Fibroblast of upper back skin (primary cell): Measurements from ENCODE around the gene DUS1L.

Source experiments
- DNase-seq: peaks from one replicate; pipeline ENCODE4 v3.0.0-alpha.2; 2013

DUS1L gene

DNA sequence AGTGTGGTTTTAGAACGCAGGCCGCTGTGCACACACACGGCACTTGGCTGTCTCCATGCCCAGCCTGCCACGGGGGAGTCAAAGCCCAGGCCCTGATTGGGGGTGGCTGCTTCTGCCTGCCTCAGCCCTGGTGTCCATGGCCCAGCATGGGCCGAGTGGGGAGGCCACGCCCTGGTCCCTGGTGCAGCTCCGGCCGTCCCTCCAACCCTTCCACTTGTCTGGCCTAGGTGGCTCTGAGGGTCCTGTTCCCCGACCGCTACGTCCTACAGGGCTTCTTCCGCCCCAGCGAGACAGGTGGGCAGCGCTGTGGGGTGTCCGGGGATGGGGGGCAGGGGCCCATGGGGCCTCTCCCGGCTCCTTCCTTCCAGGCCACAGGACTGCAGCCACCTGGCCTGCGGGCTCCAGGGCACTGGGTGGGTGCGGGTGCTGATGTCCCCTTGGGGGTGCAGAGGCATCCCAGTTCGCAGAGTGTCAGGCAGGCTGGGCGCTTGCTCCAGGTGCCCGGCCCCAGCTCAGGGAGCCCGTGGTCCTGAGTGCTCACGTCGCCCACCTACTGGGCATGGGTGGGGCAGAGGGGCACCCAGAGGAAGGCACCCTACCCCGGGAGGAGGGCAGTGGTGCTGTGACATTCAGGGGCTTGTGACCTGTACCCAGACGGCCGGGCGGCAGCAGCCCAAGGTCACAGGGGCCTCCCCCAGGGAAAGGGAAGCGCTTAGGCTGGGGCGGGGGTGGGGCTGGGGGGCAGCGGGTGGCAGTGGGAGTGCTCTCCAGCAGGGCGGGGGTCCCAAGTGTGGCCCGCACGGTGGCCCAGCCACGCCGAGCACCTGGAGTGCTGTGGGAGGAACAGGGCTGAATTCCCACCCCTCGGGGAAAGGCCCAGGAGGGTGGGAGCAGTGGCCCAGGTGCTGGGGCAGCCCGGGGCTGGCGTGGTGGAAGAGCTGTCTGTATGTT, 54.8 kb downstream of the DUS1L start:
- no peak for DNase-seq

DNA sequence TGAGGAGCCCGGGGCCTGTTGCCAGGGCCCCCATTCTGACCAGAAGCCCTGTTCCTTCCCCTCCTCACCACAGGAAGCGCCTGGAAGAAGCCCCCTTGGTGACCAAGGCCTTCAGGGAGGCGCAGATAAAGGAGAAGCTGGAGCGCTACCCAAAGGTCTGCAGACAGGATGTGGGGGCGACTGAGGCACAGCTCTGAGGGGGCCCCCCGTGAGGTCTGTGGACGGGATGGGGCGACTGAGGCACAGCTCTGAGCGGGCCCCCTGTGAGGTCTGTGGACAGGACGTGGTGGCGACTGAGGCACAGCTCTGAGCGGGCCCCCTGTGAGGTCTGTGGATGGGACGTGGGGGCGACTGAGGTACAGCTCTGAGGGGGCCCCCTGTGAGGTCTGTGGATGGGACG, 56.2 kb downstream of the DUS1L start:
- DNase-seq = no peak

DNA sequence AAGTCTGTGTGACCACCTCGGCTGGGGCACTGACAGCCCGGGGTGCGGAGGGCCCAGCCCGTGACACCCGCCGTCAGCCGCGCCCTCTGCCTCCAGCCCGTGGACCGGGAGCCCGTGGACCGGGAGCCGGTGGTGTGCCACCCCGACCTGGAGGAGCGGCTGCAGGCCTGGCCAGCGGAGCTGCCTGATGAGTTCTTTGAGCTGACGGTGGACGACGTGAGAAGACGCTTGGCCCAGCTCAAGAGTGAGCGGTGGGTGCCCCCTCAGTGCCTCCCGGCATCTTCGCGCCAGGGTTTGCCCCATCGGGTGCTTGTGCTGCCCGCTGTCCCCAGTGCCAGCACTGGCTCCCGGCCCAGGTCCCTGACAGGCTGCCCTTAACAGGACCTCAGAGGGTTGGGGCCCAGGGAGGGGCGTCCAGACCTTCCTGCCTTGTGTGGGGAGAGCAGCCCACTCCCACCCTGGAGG, 56.6 kb downstream of the DUS1L start:
- DNase-seq = no peak

DNA sequence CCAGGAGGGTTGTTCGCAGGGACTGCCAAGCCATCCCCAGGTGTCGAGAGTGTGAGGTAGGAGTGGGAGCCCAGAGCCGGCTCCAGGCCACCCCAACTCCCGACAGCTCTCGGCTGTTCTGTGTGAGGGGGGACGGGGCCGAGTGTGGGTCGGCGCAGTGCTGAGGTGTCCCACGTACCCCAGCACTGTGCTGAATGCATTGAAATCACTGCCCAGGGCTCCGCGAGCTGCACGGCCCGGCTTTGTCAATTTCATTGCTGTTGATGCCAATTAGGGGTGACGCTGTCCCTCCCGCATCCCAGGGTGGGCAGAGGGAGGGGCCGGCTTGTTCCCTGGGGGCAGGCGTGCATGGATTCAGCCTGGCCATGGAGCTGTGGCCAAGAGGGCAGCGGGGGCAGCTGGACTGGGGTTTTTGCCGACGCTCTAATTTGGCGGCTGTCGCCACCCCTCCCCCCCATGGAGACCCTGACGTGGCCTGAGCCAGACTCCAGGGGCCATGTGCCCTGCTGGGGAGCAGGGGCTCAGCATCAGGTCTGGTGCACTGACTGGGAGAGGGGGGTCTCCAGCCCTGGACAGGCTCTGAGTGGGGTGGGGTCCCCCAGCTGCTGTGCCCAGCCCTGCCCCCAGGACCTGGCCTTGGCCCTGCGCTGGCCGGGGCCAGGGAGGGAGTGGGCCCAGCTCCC, 57.2 kb downstream of the DUS1L start:
- DNase-seq = no peak
